HG02623 (cell line): ENCODE measurements around the gene XPA.
"Not testable (repeated sequence)": the region's sequence is repeated elsewhere in the genome, so short reads cannot be mapped to it uniquely, and the experiment has no call there.

Experiments used
- ATAC-seq: cut with Tn5 transposase; IDR thresholded peaks from one replicate; pipeline ENCODE4 v1.9.1; 2021; ENCODE audit warnings: moderate library complexity; ENCODE audit not compliant: unreplicated experiment

XPA gene

GRCh38 chr9:97704345-97704677 lies 7.2 kb upstream of the XPA start:
- no peak for ATAC-seq

GRCh38 chr9:97703437-97704344 lies 6.6 kb upstream of the XPA start:
- no peak for ATAC-seq

GRCh38 chr9:97699824-97700223 lies 2.7 kb upstream of the XPA start:
- ATAC-seq: not testable (repeated sequence)

GRCh38 chr9:97699281-97699680 lies 2.1 kb upstream of the XPA start:
- ATAC-seq: not testable (repeated sequence)

GRCh38 chr9:97698865-97699264 lies 1.7 kb upstream of the XPA start:
- ATAC-seq: no peak

GRCh38 chr9:97697837-97698236 lies 697 bp upstream of the XPA start:
- no peak for ATAC-seq

- ATAC-seq: peak; percentile 1
Measured at GRCh38 chr9:97695995-97696802, 941 bp downstream of the XPA start.

GRCh38 chr9:97695390-97695789 lies 1.8 kb downstream of the XPA start:
- ATAC-seq: no peak

- ATAC-seq: no peak
Measured at GRCh38 chr9:97694769-97695168, 2.4 kb downstream of the XPA start.

GRCh38 chr9:97689401-97690180 lies 7.5 kb downstream of the XPA start:
- ATAC-seq: no peak

GRCh38 chr9:97688654-97689053 lies 8.5 kb downstream of the XPA start:
- no peak for ATAC-seq

- ATAC-seq: no peak
Measured at GRCh38 chr9:97682242-97682641, 14.9 kb downstream of the XPA start.

GRCh38 chr9:97675655-97676054 lies 21.5 kb downstream of the XPA start:
- peak; percentile 63 for ATAC-seq

GRCh38 chr9:97673922-97674321 lies 23.2 kb downstream of the XPA start:
- ATAC-seq: no peak

- ATAC-seq: no peak
Measured at GRCh38 chr9:97672403-97672802, 24.7 kb downstream of the XPA start.

- no peak for ATAC-seq
Measured at GRCh38 chr9:97670586-97670985, 26.6 kb downstream of the XPA start.

- no peak for ATAC-seq
Measured at GRCh38 chr9:97668485-97668884, 28.7 kb downstream of the XPA start.

- no peak for ATAC-seq
Measured at GRCh38 chr9:97666907-97667686, 30.0 kb downstream of the XPA start.

GRCh38 chr9:97665742-97666141 lies 31.4 kb downstream of the XPA start:
- ATAC-seq: no peak

GRCh38 chr9:97660847-97661246 lies 36.3 kb downstream of the XPA start:
- no peak for ATAC-seq

GRCh38 chr9:97660340-97660739 lies 36.8 kb downstream of the XPA start:
- no peak for ATAC-seq
